Ovary (tissue), 9 donors: ENCODE data around the gene CTNNBIP1. TPM values are rescaled to one million over a fixed set of nuclear protein-coding genes. Genes with fewer than 3 reads are reported as not detected.

ENCODE experiments used
- DNase-seq, 5 donors: peaks; one replicate each; pipeline ENCODE4 v3.0.0-alpha.2; 2019 to 2020
- H3K27ac ChIP-seq, 2 donors: fragments of 200-600 bp; one replicate each; pipeline versions ENCODE4 v1.5.1 to v1.8.0; 2019 to 2022
- H3K27me3 ChIP-seq: fragments of 200-600 bp; one replicate; pipeline ENCODE4 v1.8.0; 2022
- H3K36me3 ChIP-seq: fragments of 200-600 bp; sonication (generic); one replicate; pipeline ENCODE4 v1.5.1; 2019
- H3K4me1 ChIP-seq: one replicate; pipeline ENCODE4 v1.8.1; 2013; ENCODE audit warnings: mild to moderate bottlenecking, moderate library complexity; ENCODE audit not compliant: insufficient read depth
- H3K4me3 ChIP-seq: fragments of 200-600 bp; sonication (generic); one replicate; pipeline ENCODE4 v1.5.1; 2017
- H3K9me3 ChIP-seq, 2 donors: fragments of 200-600 bp in 1 of 2; sonication (generic) in 1 of 2; one replicate each; pipeline versions ENCODE4 v1.5.1 to v1.8.1; 2013 to 2019; ENCODE audit warnings: mild to moderate bottlenecking in 1 of 2, moderate library complexity in 1 of 2
- EP300 ChIP-seq: sonication (generic); formaldehyde crosslinking; IDR thresholded peaks from one replicate; pipeline ENCODE4 v1.6.1; 2017; ENCODE audit warnings: antibody characterized with exemption
- POLR2A ChIP-seq: fragments of 450-650 bp; IDR thresholded peaks from one replicate; pipeline ENCODE4 v1.6.1; 2017; ENCODE audit warnings: antibody characterized with exemption, mild to moderate bottlenecking, moderate library complexity
- WGBS, 3 donors: extraction: QIAGEN DNeasy Blood & Tissue Kit in 1 of 3; methylation state at CpG; one replicate each; pipeline versions ENCODE4 v1.1.5 to v1.1.7; 2013 to 2017; 5-methylcytosine and 5-hydroxymethylcytosine counted together
- intact Hi-C, 4 donors: fragments of 100-400 bp; cut with DNase I; formaldehyde crosslinking; loops; one replicate each; pipeline versions ENCODE4 v1.11.0 to v1.15.1; 2022 to 2023
- polyA plus RNA-seq, 2 donors: library from polyadenylated mRNA; stranded (reverse); fragments of 200-250 nt in 1 of 2; fragments of 350-450 nt in 1 of 2; fragmentation: Illumina TruSeq in 1 of 2; extraction: RNeasy Lipid Tissue Mini Kit (QIAGEN cat#74804) in 1 of 2; gene quantifications; one replicate each; pipeline ENCODE4 v1.2.3, GENCODE V29; 2013 to 2014
- total RNA-seq, 7 donors: library from RNA; depleted of rRNA in 2 of 7; stranded (reverse); fragments of >200 nt in 2 of 7; fragmentation: NEBNext Ultra II Directional in 3 of 7; extraction: Animal tissue kit (Norgen Biotek cat#: 25700) in 3 of 7; gene quantifications; one replicate each; pipeline versions ENCODE4 v1.1.0 to v1.2.4, GENCODE V29; 2016 to 2023
- TF ChIP-seq, protein P1 (sequence below), 3 donors: fragments of 450-650 bp in 2 of 3; fragments of 200-600 bp in 1 of 3; IDR thresholded peaks; one replicate each; pipeline versions ENCODE4 v1.5.1 to v1.8.0; 2016 to 2022; ENCODE audit warnings: antibody characterized with exemption in 3 of 3, mild to moderate bottlenecking in 1 of 3
- donor health status: DM: no; HTN: no; CAD: no; lungs with moderate emphysema.
- donor health status: DM: no; HTN: no; CAD: no.
- donor health status: Bipolar disorder and iron deficiency.
- donor health status: DM: yes; HTN: yes; CAD: no.
- donor health status: DM: no; HTN: no; CAD: no.
- donor health status: DM: yes; HTN: yes; CAD: no.

Gene CTNNBIP1
- total and polyA plus RNA-seq, 9 donors: 10.4 to 28.5 (median 20.7) TPM

DNA sequence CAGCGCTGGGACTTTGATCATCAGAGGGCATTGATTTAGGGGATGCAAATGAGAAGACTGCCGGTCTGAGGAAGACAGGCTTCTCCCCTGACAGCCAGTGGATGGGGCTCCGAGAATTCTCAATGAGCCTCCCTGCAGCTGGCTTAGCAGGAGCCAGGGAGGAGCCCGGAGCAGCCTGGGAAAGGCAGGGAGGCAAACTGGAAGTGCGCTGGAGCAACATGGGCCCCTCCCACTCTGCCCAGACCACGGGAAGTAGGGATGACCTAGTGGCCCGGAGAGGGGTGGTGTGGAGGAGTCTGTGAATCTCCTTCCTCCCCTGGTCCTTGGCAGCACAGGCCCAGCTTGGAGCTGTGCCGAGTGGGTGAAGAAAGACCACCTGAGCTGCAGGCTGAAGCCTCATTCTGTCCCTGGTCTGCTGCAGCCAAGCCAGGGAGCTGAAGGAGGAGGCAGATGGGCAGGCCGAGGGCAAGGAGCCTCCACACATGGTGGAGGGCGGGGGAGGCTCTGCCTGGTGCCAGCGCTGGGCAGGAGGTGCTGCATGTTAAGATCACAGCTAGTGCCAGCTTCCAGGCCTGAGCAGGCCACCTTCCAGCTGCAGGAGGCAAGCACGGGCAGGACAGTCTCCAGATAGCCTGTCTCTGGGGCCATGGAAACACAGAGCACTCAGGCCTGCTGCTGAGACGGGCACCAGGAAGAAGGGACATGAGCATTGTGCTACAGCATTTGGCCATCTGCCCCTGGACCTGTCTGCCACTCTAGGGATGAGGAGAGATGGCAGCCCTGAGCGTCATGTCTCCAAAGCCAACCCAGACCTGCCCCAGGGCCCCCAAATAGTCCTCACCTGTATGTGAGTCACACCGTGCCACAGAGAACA is 74.1 kb downstream of the CTNNBIP1 start:
- Histone ChIP-seq H3K27ac (no peak overlapping the region), H3K4me3 (no peak overlapping the region), H3K4me1 (peaks cover 4% of the 10 kb centered on the region), H3K9me3 (no peaks in the 10 kb centered on the region), H3K27me3 (no peaks in the 10 kb centered on the region), H3K36me3 (no peaks in the 10 kb centered on the region)
- peak; percentile 36 to 68 (median 50) for DNase-seq
- TF ChIP-seq, protein P1, sequence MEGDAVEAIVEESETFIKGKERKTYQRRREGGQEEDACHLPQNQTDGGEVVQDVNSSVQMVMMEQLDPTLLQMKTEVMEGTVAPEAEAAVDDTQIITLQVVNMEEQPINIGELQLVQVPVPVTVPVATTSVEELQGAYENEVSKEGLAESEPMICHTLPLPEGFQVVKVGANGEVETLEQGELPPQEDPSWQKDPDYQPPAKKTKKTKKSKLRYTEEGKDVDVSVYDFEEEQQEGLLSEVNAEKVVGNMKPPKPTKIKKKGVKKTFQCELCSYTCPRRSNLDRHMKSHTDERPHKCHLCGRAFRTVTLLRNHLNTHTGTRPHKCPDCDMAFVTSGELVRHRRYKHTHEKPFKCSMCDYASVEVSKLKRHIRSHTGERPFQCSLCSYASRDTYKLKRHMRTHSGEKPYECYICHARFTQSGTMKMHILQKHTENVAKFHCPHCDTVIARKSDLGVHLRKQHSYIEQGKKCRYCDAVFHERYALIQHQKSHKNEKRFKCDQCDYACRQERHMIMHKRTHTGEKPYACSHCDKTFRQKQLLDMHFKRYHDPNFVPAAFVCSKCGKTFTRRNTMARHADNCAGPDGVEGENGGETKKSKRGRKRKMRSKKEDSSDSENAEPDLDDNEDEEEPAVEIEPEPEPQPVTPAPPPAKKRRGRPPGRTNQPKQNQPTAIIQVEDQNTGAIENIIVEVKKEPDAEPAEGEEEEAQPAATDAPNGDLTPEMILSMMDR (IDR thresholded peaks at IDR 0.05): no peak
- TF ChIP-seq EP300 (no peak), POLR2A (no peak)
- WGBS, 3 donors: 32 to 34% (median 32%) methylated on average over 15 of the region's 15 CpGs
- intact Hi-C loops: no loop called here

DNA sequence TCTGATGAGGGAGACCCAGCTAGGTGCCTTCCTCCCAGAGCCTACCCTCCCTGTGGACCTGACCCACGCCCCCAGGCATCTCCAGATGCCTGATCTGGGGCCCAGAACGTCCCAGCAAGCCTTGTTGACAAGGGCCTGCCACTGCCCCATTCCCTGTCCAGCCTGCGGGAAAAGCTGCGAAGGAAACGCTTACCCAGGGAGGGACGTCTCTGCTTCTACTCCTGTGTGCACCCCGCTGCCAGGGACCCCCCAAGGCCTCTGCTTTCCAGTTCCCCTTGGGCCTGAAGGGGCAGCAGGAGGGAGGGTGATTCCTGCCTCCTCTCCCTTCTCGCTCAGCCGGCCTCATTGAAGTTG is 74.7 kb downstream of the CTNNBIP1 start:
- Histone ChIP-seq H3K9me3 (no peaks in the 10 kb centered on the region), H3K4me3 (no peak overlapping the region), H3K36me3 (no peaks in the 10 kb centered on the region), H3K27me3 (no peaks in the 10 kb centered on the region), H3K4me1 (peaks cover 4% of the 10 kb centered on the region), H3K27ac (no peak overlapping the region)
- 20 to 32% (median 22%) methylated on average over 9 of the region's 9 CpGs for WGBS, 3 donors
- DNase-seq: peak in 1 of 5 donors; percentile 29
- intact Hi-C loops: no loop called here
- TF ChIP-seq, protein P1 (IDR thresholded peaks at IDR 0.05): no peak
- TF ChIP-seq EP300: no peak
- TF ChIP-seq POLR2A: no peak

DNA sequence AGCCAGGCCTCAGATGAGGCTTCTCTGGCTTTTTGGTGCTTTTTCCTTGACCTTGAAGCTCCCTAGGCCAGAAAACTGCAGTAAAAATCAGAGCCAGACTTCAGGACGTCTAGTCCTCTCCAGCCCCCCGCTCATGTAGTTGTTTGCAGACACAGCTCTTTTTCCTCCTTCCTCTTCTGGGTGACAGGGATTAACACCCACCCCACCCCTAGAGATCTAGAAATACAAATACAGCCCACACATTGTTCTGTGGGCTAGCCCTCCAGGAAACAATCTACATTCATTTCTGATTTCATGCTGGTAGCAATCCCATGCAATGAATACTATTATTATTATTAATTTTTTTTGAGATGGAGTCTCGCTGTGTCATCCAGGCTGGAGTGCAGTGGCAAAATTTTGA is 76.4 kb downstream of the CTNNBIP1 start:
- TF ChIP-seq EP300 (no peak), POLR2A (no peak)
- TF ChIP-seq, protein P1 (IDR thresholded peaks at IDR 0.05): no peak
- no peak for DNase-seq
- H3K27me3 ChIP-seq: no peaks in the 10 kb centered on the region
- H3K27ac ChIP-seq: no peak overlapping the region
- H3K4me3 ChIP-seq: no peak overlapping the region
- H3K36me3 ChIP-seq: no peaks in the 10 kb centered on the region
- 78 to 85% (median 80%) methylated on average over 3 of the region's 3 CpGs for whole genome bisulfite sequencing, 3 donors
- peaks cover 4% of the 10 kb centered on the region for H3K4me1 ChIP-seq
- intact Hi-C loops: no loop called here
- no peaks in the 10 kb centered on the region for H3K9me3 ChIP-seq

DNA sequence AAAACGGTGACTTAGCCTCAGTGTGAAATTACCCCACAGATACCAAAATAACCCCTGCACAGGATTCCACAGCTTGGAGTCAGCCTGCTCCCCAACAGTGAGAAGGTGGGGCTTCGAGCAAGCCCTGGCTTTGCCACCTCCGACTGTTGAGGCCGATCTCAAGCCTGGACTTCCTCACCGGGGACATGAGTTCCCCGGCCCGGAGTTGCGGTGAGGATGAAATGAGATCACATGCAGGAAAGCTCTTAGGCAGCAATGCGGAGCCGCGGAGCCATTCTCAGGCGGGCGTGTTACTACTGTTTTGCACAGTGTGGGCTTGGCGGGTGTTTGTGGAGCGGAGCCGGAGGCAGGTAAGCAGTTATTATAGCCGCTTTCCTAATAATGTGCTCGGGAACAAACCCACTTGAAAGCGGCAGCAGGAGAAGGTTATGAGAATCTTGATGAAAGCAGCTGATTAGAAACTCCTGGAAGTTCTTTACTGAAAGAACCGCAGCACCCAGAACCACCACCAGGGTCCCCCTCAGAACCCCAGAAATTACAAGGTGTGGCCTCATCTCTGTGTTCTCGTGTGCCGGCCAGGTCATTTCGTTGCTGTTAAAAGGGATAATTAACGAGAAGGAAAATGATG is 82.4 kb downstream of the CTNNBIP1 start:
- intact Hi-C loops: no loop called here
- WGBS, 3 donors: 74 to 81% (median 79%) methylated on average over 24 of the region's 24 CpGs
- no peaks in the 10 kb centered on the region for H3K4me1 ChIP-seq
- no peaks in the 10 kb centered on the region for H3K9me3 ChIP-seq
- no peaks in the 10 kb centered on the region for H3K27me3 ChIP-seq
- H3K4me3 ChIP-seq: no peak overlapping the region
- no peaks in the 10 kb centered on the region for H3K36me3 ChIP-seq
- H3K27ac ChIP-seq: no peak overlapping the region
- TF ChIP-seq POLR2A: no peak
- no peak for TF ChIP-seq EP300
- TF ChIP-seq, protein P1 (IDR thresholded peaks at IDR 0.05): no peak
- peak in 1 of 5 donors; percentile 36 for DNase-seq
